NT2/D1 (cell line): Measurements from ENCODE around the gene COG6.

Source experiments
- DNase-seq: peaks from one replicate; pipeline ENCODE4 v3.0.0-alpha.2; 2011; ENCODE audit warnings: low read depth, low spot score
- H3K27me3 ChIP-seq: 2 replicates; pipeline ENCODE4 v1.6.0; 2011; ENCODE audit warnings: mild to moderate bottlenecking; ENCODE audit not compliant: insufficient read length, insufficient read depth
- H3K36me3 ChIP-seq: 2 replicates; pipeline ENCODE4 v1.6.1; 2011; ENCODE audit warnings: mild to moderate bottlenecking, low read length, mixed read lengths; ENCODE audit not compliant: insufficient read depth, insufficient read length
- H3K4me1 ChIP-seq: 2 replicates; pipeline ENCODE4 v1.5.1; 2011; ENCODE audit not compliant: insufficient read depth, insufficient read length
- H3K4me3 ChIP-seq: 2 replicates; pipeline ENCODE4 v1.5.1; 2011; ENCODE audit warnings: low read depth; ENCODE audit not compliant: insufficient read length
- H3K9ac ChIP-seq: 2 replicates; pipeline ENCODE4 v1.6.0; 2011; ENCODE audit warnings: low read depth; ENCODE audit not compliant: insufficient read length
- H3K9me3 ChIP-seq: 2 replicates; pipeline ENCODE4 v1.5.1; 2011; ENCODE audit warnings: mild to moderate bottlenecking, low read length; ENCODE audit not compliant: insufficient read depth
- SUZ12 ChIP-seq: IDR thresholded peaks from 2 replicates; pipeline ENCODE4 v1.6.1; 2011; ENCODE audit not compliant: insufficient read length, insufficient read depth; ENCODE audit errors: extremely low read depth
- YY1 ChIP-seq: IDR thresholded peaks from 2 replicates; pipeline ENCODE4 v1.6.1; 2011; ENCODE audit not compliant: insufficient read length, insufficient read depth
- ZNF274 ChIP-seq: IDR thresholded peaks from 2 replicates; pipeline ENCODE4 v1.6.1; 2011; ENCODE audit warnings: mild to moderate bottlenecking, low read depth, low read length

The COG6 gene

DNA sequence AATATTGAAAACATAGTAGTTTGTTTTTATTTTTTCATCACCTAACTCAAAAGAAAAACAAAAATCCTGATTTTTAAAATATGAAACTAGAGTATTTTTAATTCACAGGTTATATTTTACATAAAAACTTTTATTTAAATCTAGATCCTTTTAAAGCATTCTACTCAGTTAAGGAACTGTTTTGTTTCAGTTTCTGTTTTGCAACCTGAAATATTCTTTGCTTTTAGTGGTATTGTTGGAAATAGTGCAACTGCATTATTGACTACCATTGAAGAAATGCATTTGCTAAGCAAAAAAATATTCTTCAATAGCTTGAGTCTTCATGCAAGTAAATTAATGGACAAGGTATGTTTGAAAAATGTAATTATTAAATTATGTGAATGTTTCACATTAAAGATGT, 43.8 kb downstream of the COG6 start:
- no peaks in the 10 kb centered on the region for H3K4me1 ChIP-seq
- TF ChIP-seq SUZ12 (no peak), YY1 (no peak), ZNF274 (no peak)
- DNase-seq: no peak
- no peaks in the 10 kb centered on the region for H3K9me3 ChIP-seq
- no peak overlapping the region for H3K9ac ChIP-seq
- no peaks in the 10 kb centered on the region for H3K27me3 ChIP-seq
- H3K4me3 ChIP-seq: no peak overlapping the region
- no peaks in the 10 kb centered on the region for H3K36me3 ChIP-seq

DNA sequence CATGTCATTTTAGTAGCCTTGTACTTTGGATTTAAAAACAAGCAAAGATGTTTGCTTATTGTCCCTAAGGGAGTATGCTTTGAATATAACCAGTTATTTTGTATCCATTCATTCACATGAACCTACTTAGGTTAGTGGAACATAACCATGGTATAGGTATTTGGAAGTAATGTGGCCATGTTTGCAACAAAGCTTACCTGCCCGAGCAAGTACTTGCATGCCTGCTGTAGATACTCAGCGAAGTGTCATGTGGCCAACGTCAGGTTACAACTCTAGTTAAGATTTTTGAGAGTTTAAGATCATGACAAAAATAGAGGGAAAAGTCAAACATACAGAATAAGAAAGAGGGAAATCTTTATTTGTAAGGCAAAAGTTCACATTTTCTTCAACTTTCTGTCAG, 57.2 kb downstream of the COG6 start:
- Histone ChIP-seq H3K9ac (no peak overlapping the region), H3K9me3 (peaks cover 13% of the 10 kb centered on the region; the same call in 1 of the 2 replicates), H3K36me3 (no peaks in the 10 kb centered on the region), H3K4me1 (no peaks in the 10 kb centered on the region), H3K27me3 (no peaks in the 10 kb centered on the region), H3K4me3 (no peak overlapping the region)
- no peak for DNase-seq
- no peak for TF ChIP-seq ZNF274
- TF ChIP-seq SUZ12: no peak
- TF ChIP-seq YY1: no peak

GRCh38 chr13:39729156-39729555, 73.7 kb downstream of the COG6 start:
- H3K9me3 ChIP-seq: no peaks in the 10 kb centered on the region
- DNase-seq: no peak
- H3K9ac ChIP-seq: no peak overlapping the region
- H3K4me3 ChIP-seq: no peak overlapping the region
- H3K36me3 ChIP-seq: peaks cover 4% of the 10 kb centered on the region
- TF ChIP-seq SUZ12 (no peak), ZNF274 (no peak), YY1 (no peak)
- H3K27me3 ChIP-seq: no peaks in the 10 kb centered on the region
- no peaks in the 10 kb centered on the region for H3K4me1 ChIP-seq

DNA sequence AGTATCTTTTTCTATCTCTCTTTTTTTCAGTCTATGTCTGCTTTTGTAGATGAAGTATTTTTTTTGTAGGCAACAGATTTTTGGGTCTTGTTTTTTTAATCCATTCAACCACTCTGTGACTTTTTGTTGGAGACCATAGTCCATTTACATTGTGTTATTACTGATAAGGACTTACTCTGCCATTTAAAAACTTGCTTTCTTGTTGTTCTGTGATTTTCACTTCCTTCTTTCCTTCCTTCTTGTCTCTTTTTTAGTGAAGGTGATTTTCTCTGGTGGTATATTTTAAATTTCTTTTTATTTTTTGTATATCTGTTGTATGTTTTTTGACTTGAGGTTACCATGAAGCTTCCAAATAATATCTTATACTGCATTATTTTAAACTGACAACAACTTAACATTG, 79.5 kb downstream of the COG6 start:
- Histone ChIP-seq H3K4me3 (no peak overlapping the region), H3K9ac (no peak overlapping the region), H3K36me3 (peaks cover 13% of the 10 kb centered on the region), H3K9me3 (no peaks in the 10 kb centered on the region; the same call in 1 of the 2 replicates), H3K4me1 (no peaks in the 10 kb centered on the region), H3K27me3 (no peaks in the 10 kb centered on the region)
- DNase-seq: no peak
- TF ChIP-seq YY1: no peak
- no peak for TF ChIP-seq ZNF274
- no peak for TF ChIP-seq SUZ12

DNA sequence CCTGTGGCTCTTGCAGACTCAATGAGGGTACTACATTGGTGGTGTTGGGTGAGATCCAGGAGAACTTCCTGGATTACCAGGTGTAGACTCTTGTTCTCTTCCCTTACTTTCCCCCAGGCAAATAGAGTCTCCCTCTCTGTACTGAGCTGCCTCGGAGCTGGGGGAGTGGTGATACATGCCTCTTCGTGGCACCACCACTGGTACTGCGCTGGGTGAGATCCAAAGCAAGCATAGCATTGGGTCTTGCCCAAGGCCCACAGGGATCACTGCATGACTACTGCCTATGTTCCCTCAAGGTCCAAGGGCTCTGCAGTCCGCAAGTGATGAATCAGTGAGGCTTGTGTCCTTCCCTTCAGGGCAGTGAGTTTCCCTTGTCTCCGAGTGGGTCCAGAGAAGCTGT, 81.6 kb downstream of the COG6 start:
- Histone ChIP-seq H3K9me3 (no peaks in the 10 kb centered on the region; the same call in 1 of the 2 replicates), H3K27me3 (no peaks in the 10 kb centered on the region), H3K36me3 (peaks cover 9% of the 10 kb centered on the region), H3K4me3 (no peak overlapping the region), H3K4me1 (no peaks in the 10 kb centered on the region), H3K9ac (no peak overlapping the region)
- TF ChIP-seq SUZ12 (no peak), YY1 (no peak), ZNF274 (no peak)
- no peak for DNase-seq

GRCh38 chr13:39740761-39741160, 85.3 kb downstream of the COG6 start:
- TF ChIP-seq ZNF274 (no peak), YY1 (no peak), SUZ12 (no peak)
- H3K4me1 ChIP-seq: no peaks in the 10 kb centered on the region
- H3K9ac ChIP-seq: no peak overlapping the region
- no peaks in the 10 kb centered on the region; the same call in 1 of the 2 replicates for H3K9me3 ChIP-seq
- no peaks in the 10 kb centered on the region for H3K27me3 ChIP-seq
- DNase-seq: no peak
- peaks cover 9% of the 10 kb centered on the region for H3K36me3 ChIP-seq
- H3K4me3 ChIP-seq: no peak overlapping the region

DNA sequence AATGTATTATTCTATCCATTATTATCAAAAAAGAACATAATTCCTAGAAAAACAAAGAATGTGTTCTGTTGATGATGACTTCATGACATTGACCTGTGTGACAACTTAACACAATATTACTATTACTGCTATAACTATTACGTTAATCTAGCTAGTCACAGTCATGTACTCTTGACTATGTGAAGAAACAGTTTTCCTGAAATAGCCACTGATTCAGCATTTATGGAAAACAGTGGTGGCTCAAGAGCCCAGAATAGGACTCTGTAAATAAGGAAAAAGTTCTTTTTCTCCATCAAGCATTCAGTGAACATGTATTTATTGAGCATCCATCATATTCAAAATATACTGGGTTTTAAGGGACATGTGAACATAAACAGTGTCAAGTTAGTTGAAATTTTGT, 93.5 kb downstream of the COG6 start:
- H3K9ac ChIP-seq: no peak overlapping the region
- no peaks in the 10 kb centered on the region for H3K4me1 ChIP-seq
- no peak for DNase-seq
- H3K9me3 ChIP-seq: no peaks in the 10 kb centered on the region
- H3K27me3 ChIP-seq: no peaks in the 10 kb centered on the region
- H3K4me3 ChIP-seq: no peak overlapping the region
- TF ChIP-seq SUZ12: no peak
- TF ChIP-seq YY1: no peak
- TF ChIP-seq ZNF274: no peak
- no peaks in the 10 kb centered on the region for H3K36me3 ChIP-seq
